Smooth muscle cell (in vitro differentiated cells): Measurements from ENCODE around the gene ZNHIT6. TPM values are rescaled to one million over a fixed set of nuclear protein-coding genes. Genes with fewer than 3 reads are reported as not detected.

Experiments
- DNase-seq: peaks from one replicate; lab custom pipeline; 2025; ENCODE audit not compliant: unreplicated experiment; lab: John Stamatoyannopoulos, UW
- H2AFZ ChIP-seq: fragments of 200-600 bp; sonication (generic); 2 replicates; pipeline ENCODE4 v1.6.0; 2016; ENCODE audit warnings: antibody characterized with exemption, low read depth, mild to moderate bottlenecking
- H3F3A ChIP-seq: fragments of 200-600 bp; sonication (generic); 2 replicates; pipeline ENCODE4 v1.6.0; 2017; ENCODE audit warnings: antibody characterized with exemption, low read depth
- H3K27ac ChIP-seq: fragments of 200-600 bp; sonication (generic); 2 replicates; pipeline ENCODE4 v1.5.1; 2016; ENCODE audit warnings: low read depth, mild to moderate bottlenecking
- H3K27me3 ChIP-seq: fragments of 200-600 bp; sonication (generic); 2 replicates; pipeline ENCODE4 v1.6.1; 2016; ENCODE audit warnings: low read depth, mild to moderate bottlenecking
- H3K36me3 ChIP-seq: fragments of 200-600 bp; sonication (generic); 2 replicates; pipeline ENCODE4 v1.5.1; 2016; ENCODE audit warnings: low read depth
- H3K4me1 ChIP-seq: fragments of 200-600 bp; sonication (generic); 2 replicates; pipeline ENCODE4 v1.5.1; 2016; ENCODE audit warnings: low read depth
- H3K4me2 ChIP-seq: fragments of 200-600 bp; sonication (generic); 2 replicates; pipeline ENCODE4 v1.6.0; 2016; ENCODE audit warnings: mild to moderate bottlenecking
- H3K4me3 ChIP-seq: fragments of 200-600 bp; sonication (generic); 2 replicates; pipeline ENCODE4 v1.5.1; 2016; ENCODE audit warnings: mild to moderate bottlenecking
- H3K79me2 ChIP-seq: fragments of 200-600 bp; sonication (generic); 2 replicates; pipeline ENCODE4 v1.6.0; 2016; ENCODE audit warnings: low read depth, mild to moderate bottlenecking
- H3K9ac ChIP-seq: fragments of 200-600 bp; sonication (generic); 2 replicates; pipeline ENCODE4 v1.6.0; 2016; ENCODE audit warnings: low read depth
- H3K9me3 ChIP-seq: fragments of 200-600 bp; sonication (generic); replicated peaks from 2 replicates; pipeline ENCODE4 v1.5.1; 2016; ENCODE audit warnings: low read depth
- H4K20me1 ChIP-seq: fragments of 200-600 bp; sonication (generic); 2 replicates; pipeline ENCODE4 v1.6.0; 2016; ENCODE audit warnings: low read depth
- WGBS: methylation state at CpG from one replicate; pipeline ENCODE4 v1.1.7; 2016; ENCODE audit warnings: low lambda C conversion rate; 5-methylcytosine and 5-hydroxymethylcytosine counted together
- polyA plus RNA-seq: library from polyadenylated mRNA; unstranded; fragments of >200 nt; fragmentation: Nextera tagmentation; extraction: Ambion mirVana; gene quantifications from 2 replicates; pipeline ENCODE4 v1.2.1, GENCODE V29; 2016
- total RNA-seq: library from RNA; depleted of rRNA; stranded (reverse); fragments of >200 nt; gene quantifications from 2 replicates; pipeline ENCODE4 v1.2.3, GENCODE V29; 2014
- TF ChIP-seq, protein P1 (sequence below): fragments of 200-600 bp; sonication (generic); IDR thresholded peaks from 2 replicates; pipeline ENCODE4 v1.5.1; 2017; ENCODE audit warnings: borderline replicate concordance, mild to moderate bottlenecking, antibody characterized with exemption; ENCODE audit not compliant: insufficient read depth, poor library complexity, severe bottlenecking

ZNHIT6 gene
- total and polyA plus RNA-seq, 2 experiments from 2014 or later: 15.0 to 15.5 TPM

DNA sequence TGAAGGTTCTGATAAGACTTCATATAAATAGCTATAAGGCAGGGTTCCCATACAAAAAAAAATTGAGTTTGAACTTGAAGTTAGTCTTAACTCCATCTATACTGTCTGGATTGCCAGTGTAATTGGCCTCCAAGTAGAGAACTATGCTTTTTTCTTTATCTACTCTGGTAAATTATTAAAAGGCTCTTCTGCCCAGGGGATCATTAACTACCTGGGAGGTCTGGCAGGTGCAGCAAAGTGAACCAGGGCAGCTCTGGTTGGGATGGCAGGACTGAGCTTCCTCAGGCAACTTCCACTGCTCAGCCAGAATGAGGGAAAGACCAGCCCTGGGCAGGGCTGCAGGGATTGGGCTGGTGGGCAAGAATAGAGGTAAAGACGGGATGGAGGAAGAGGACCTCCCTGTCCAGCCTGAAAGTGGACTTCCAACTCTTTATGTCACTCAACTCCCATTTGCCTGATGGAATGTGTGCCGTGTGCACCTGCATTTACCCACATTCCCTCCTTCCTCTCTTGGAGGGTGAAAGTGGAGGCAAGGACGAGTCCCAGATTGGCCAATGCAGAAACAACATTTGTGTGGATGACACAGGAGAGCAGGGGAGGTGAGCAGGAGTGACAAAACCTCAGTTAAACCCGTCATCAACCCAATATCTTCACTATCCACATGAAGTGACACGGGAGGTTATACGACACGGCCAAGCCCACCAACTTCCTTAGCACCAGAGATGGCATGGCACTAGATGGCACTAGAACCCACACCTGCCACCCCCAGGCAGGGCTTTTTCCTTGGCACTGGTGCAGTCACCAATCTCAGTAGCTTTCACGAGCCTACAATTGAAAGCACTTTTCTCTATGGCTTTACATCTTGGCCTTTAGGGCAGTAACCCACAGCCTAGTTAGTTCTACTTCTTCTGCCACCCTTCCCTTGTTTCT, 102.5 kb downstream of the ZNHIT6 start:
- H3K36me3 ChIP-seq: no peaks in the 10 kb centered on the region
- no peak overlapping the region for H3K4me2 ChIP-seq
- TF ChIP-seq, protein P1, sequence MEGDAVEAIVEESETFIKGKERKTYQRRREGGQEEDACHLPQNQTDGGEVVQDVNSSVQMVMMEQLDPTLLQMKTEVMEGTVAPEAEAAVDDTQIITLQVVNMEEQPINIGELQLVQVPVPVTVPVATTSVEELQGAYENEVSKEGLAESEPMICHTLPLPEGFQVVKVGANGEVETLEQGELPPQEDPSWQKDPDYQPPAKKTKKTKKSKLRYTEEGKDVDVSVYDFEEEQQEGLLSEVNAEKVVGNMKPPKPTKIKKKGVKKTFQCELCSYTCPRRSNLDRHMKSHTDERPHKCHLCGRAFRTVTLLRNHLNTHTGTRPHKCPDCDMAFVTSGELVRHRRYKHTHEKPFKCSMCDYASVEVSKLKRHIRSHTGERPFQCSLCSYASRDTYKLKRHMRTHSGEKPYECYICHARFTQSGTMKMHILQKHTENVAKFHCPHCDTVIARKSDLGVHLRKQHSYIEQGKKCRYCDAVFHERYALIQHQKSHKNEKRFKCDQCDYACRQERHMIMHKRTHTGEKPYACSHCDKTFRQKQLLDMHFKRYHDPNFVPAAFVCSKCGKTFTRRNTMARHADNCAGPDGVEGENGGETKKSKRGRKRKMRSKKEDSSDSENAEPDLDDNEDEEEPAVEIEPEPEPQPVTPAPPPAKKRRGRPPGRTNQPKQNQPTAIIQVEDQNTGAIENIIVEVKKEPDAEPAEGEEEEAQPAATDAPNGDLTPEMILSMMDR: no peak
- whole genome bisulfite sequencing: 97% methylated on average over 8 of the region's 8 CpGs
- H3K4me3 ChIP-seq: no peak overlapping the region
- no peak overlapping the region for H2AFZ ChIP-seq
- H3K27me3 ChIP-seq: no peaks in the 10 kb centered on the region
- H3K4me1 ChIP-seq: peaks cover 10% of the 10 kb centered on the region
- H3F3A ChIP-seq: peaks cover 4% of the 10 kb centered on the region
- no peaks in the 10 kb centered on the region for H4K20me1 ChIP-seq
- H3K27ac ChIP-seq: no peak overlapping the region
- DNase-seq: no peak
- no peaks in the 10 kb centered on the region for H3K79me2 ChIP-seq
- H3K9me3 ChIP-seq: no peaks in the 10 kb centered on the region
- no peak overlapping the region for H3K9ac ChIP-seq

DNA sequence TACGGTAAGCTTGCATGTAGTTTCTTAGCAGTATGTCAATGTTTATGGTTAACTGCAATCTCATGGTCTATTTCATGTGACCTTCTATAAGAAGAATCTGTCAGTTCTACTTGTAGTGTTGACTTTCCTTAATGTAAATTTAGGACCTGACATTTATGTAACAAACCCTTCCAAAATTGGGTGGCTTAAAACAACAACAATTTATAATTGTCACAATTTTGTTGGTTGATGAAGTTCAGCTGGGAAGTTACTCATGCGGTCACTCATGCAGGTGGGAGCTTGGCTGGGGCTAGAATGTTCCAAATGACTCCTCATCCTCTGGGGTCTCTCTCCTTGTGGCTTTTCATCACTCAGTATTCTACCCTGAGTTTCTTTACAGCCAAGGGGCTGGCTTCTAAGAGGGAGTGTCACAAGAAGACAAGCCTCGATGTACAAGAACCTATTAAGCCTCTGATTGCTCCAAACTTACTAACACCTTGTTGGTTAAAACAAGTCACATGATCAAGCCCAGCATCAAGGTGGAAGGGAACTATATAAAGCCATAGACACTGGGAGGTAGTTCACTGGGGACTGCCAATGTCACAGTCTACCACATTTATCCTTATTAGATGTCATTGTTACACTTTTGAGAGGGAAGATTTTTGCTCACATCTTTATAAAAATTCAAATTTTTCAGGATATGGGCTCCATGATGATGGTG, 103.8 kb downstream of the ZNHIT6 start:
- H4K20me1 ChIP-seq: no peaks in the 10 kb centered on the region
- no peaks in the 10 kb centered on the region for H3K36me3 ChIP-seq
- H3K4me1 ChIP-seq: peaks cover 10% of the 10 kb centered on the region
- no peak overlapping the region for H3K4me3 ChIP-seq
- no peak overlapping the region for H3K4me2 ChIP-seq
- no peak for DNase-seq
- no peak overlapping the region for H3K9ac ChIP-seq
- no peaks in the 10 kb centered on the region for H3F3A ChIP-seq
- no peak overlapping the region for H3K27ac ChIP-seq
- H3K9me3 ChIP-seq: no peaks in the 10 kb centered on the region
- TF ChIP-seq, protein P1: no peak
- H2AFZ ChIP-seq: no peak overlapping the region
- no peaks in the 10 kb centered on the region for H3K79me2 ChIP-seq
- no peaks in the 10 kb centered on the region for H3K27me3 ChIP-seq
- WGBS: 91% methylated on average over 3 of the region's 3 CpGs

DNA sequence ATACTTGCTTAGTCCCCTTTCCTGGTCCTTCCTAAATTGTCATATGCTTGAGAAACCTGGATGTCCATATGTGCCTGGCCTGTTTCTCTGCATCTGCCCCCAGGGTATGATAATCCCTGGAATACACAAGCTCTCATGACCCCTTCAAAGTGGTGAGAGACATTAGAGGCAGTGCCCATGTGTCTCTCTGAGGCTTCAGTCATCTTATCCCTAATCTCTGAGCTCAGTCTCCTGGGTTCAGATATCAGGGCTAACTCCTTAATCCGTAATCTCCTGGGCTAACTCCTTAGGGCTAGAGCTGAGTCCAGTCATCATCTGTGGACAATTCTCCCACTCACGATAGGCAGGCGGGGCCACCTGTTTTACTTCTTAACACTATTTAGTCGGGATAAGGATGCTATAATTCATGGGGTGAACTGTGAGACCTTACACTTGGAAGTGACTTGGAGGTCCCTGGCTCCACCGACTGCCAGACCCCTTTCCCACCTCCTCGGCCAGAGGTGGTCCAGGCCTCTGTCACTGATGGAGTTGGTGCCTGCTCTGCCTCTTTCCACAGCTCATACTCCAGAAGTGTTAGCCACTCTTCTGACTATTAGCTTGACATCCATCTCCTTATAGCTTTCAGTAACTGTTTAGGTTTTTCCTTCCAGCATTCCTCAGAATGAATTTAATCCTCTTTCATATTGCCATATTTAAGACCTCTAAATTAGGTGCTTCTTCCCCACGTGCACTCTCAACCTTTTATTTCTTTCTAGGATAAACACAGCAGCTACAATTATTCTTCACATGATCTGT, 105.0 kb downstream of the ZNHIT6 start:
- H3F3A ChIP-seq: no peaks in the 10 kb centered on the region
- H3K4me1 ChIP-seq: peaks cover 10% of the 10 kb centered on the region
- H3K27me3 ChIP-seq: no peaks in the 10 kb centered on the region
- TF ChIP-seq, protein P1: no peak
- 90% methylated on average over 7 of the region's 7 CpGs for WGBS
- no peak overlapping the region for H2AFZ ChIP-seq
- H3K4me3 ChIP-seq: no peak overlapping the region
- H3K79me2 ChIP-seq: no peaks in the 10 kb centered on the region
- H3K4me2 ChIP-seq: no peak overlapping the region
- H3K9ac ChIP-seq: no peak overlapping the region
- H3K36me3 ChIP-seq: no peaks in the 10 kb centered on the region
- H4K20me1 ChIP-seq: no peaks in the 10 kb centered on the region
- DNase-seq: no peak
- no peak overlapping the region for H3K27ac ChIP-seq
- no peaks in the 10 kb centered on the region for H3K9me3 ChIP-seq
